Ishikawa (cell line): ENCODE data around the gene CTAG2.
"Not testable (repeated sequence)": the region's sequence is repeated elsewhere in the genome, so short reads cannot be mapped to it uniquely, and the experiment has no call there.

Experiments
- CEBPB ChIP-seq: IDR thresholded peaks from 2 replicates; pipeline ENCODE4 v1.6.1; 2012
- CREB1 ChIP-seq: IDR thresholded peaks from 2 replicates; pipeline ENCODE4 v1.6.1; 2012; ENCODE audit warnings: low read depth
- EGR1 ChIP-seq: IDR thresholded peaks from 2 replicates; pipeline ENCODE4 v1.6.1; 2012
- EP300 ChIP-seq: IDR thresholded peaks from 2 replicates; pipeline ENCODE4 v1.6.1; 2012; ENCODE audit warnings: borderline replicate concordance
- FOXM1 ChIP-seq: IDR thresholded peaks from 2 replicates; pipeline ENCODE4 v1.6.1; 2012; ENCODE audit warnings: low read depth, borderline replicate concordance
- NFIC ChIP-seq: IDR thresholded peaks from 2 replicates; pipeline ENCODE4 v1.6.1; 2012
- RAD21 ChIP-seq: IDR thresholded peaks from 2 replicates; pipeline ENCODE4 v1.6.1; 2012; ENCODE audit warnings: low read depth
- TAF1 ChIP-seq: IDR thresholded peaks from 2 replicates; pipeline ENCODE4 v1.6.1; 2012; ENCODE audit warnings: low read depth, mild to moderate bottlenecking
- TCF12 ChIP-seq: IDR thresholded peaks from 2 replicates; pipeline ENCODE4 v1.6.1; 2012; ENCODE audit warnings: low read depth
- TEAD4 ChIP-seq: IDR thresholded peaks from 2 replicates; pipeline ENCODE4 v1.6.1; 2012
- YY1 ChIP-seq: IDR thresholded peaks from 2 replicates; pipeline ENCODE4 v1.6.1; 2012; ENCODE audit warnings: low read depth
- TF ChIP-seq, protein P1 (sequence below): IDR thresholded peaks from 2 replicates; pipeline ENCODE4 v1.6.1; 2012
- TF ChIP-seq, protein P2 (sequence below): IDR thresholded peaks from 2 replicates; pipeline ENCODE4 v1.6.1; 2012; ENCODE audit warnings: low read depth, mild to moderate bottlenecking

Gene CTAG2

DNA sequence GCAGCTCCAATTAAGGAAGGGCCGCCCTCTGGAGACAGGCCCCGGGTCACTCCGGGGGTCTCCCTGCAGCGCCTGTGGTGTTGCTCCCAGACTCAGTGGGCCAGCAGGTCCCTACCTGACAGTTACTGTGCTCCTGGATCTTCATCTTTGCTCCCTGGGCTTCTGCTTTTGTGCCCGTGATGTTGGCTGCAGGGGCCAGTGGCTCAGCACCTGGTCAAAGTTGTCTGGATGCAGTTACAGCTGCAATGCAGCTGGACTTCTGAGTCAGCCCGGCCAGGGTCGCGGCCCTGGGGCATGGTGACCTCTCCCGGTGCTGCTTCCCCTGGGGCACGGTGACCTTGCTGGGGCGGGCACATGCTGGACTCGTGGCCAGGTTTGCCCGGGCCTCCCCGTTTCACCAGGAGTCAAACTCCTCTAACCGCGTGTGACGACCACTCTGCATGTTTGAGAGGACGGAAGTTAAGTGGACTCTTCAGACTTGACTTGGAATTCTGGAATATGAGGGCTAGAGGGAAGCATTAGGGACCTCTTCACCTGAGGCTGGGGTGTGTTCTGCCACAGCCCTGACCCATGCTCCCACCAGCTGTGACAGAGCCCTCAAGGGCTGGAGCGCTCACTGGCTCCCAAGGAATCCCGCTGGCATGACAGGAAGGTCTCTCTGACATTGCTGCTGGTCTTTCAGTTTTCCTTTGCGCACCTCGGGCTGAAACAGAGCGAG, 3.7 kb downstream of the CTAG2 start:
- TF ChIP-seq, protein P1, sequence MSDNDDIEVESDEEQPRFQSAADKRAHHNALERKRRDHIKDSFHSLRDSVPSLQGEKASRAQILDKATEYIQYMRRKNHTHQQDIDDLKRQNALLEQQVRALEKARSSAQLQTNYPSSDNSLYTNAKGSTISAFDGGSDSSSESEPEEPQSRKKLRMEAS = no peak
- TF ChIP-seq TAF1 (no peak), TEAD4 (no peak)

DNA sequence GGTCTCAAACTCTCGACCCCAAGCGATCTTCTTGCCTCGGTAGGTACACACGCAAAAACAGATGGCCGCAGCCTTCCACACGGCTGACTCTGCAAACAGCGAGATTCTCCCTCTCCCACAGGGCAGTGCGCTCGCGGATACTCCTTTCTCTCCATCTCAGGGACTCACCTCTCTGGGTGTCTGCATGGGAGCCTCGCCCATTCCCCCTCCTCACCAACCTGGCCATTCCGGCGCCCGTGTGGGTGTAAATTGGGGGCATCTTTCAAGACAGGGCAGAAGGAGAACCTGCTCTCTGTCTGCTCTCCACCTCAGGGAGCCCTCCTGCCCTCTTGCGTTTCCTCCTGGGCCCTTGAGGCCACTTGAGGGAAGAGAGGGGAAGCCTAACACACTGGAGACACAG, 4.4 kb downstream of the CTAG2 start:
- TF ChIP-seq TAF1 = no peak
- TF ChIP-seq RAD21 = no peak
- no peak for TF ChIP-seq TEAD4
- TF ChIP-seq NFIC = no peak
- no peak for TF ChIP-seq FOXM1
- TF ChIP-seq, protein P1 = no peak
- TF ChIP-seq, protein P2, sequence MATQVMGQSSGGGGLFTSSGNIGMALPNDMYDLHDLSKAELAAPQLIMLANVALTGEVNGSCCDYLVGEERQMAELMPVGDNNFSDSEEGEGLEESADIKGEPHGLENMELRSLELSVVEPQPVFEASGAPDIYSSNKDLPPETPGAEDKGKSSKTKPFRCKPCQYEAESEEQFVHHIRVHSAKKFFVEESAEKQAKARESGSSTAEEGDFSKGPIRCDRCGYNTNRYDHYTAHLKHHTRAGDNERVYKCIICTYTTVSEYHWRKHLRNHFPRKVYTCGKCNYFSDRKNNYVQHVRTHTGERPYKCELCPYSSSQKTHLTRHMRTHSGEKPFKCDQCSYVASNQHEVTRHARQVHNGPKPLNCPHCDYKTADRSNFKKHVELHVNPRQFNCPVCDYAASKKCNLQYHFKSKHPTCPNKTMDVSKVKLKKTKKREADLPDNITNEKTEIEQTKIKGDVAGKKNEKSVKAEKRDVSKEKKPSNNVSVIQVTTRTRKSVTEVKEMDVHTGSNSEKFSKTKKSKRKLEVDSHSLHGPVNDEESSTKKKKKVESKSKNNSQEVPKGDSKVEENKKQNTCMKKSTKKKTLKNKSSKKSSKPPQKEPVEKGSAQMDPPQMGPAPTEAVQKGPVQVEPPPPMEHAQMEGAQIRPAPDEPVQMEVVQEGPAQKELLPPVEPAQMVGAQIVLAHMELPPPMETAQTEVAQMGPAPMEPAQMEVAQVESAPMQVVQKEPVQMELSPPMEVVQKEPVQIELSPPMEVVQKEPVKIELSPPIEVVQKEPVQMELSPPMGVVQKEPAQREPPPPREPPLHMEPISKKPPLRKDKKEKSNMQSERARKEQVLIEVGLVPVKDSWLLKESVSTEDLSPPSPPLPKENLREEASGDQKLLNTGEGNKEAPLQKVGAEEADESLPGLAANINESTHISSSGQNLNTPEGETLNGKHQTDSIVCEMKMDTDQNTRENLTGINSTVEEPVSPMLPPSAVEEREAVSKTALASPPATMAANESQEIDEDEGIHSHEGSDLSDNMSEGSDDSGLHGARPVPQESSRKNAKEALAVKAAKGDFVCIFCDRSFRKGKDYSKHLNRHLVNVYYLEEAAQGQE = no peak
- no peak for TF ChIP-seq TCF12
- TF ChIP-seq YY1 = no peak
- TF ChIP-seq EP300 = no peak

DNA sequence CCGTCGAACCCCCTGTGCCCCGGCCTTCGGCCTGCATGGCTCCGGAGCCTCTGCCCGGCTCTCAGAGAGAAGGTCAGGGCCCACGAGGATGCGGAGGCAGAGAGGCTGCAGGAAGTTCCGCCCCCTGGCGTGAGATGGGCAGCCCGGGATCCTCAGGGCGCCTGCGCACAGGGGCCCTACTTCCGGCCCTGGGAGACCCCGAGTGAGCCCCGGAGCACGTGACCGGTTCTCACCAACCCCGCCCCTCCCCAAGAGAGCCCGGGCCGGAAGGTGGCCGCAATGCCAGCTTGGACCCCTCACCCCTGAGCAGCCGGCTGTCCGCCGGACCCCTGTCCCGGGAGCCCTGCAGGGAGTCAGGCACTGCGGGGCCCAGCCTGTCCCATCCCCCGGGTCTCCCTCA, 34.2 kb downstream of the CTAG2 start, which contains the start of gene CTAG1B:
Gene CTAG1B, minus strand, starts transcription at position 101 of the 400 bp plus-strand sequence. Its CDS starts 64 bp downstream, at position 37.
- TF ChIP-seq RAD21, YY1, TEAD4: not testable (repeated sequence)

DNA sequence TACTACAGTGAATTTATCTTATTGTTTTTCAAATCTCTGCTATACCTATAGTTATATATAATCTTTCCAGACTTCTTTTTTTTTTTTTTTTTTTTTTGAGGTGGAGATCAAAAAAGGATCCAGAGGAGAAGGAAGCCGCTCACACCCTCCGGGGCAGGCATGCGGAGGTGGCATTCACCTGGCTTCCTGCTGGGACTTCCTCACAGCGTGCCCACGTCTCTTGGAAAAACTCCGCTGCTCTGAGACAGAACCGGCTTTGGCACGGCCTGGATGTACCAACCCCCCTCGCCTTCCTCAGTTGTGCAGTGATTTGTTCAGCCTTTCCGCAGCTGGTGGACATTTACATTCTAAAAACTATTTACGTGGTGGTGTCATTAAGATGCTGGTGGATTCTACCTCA, 45.4 kb downstream of the CTAG2 start:
- 0 out of 2 replicates have a peak, but pooled peaks have one; percentile 19 for TF ChIP-seq EGR1

DNA sequence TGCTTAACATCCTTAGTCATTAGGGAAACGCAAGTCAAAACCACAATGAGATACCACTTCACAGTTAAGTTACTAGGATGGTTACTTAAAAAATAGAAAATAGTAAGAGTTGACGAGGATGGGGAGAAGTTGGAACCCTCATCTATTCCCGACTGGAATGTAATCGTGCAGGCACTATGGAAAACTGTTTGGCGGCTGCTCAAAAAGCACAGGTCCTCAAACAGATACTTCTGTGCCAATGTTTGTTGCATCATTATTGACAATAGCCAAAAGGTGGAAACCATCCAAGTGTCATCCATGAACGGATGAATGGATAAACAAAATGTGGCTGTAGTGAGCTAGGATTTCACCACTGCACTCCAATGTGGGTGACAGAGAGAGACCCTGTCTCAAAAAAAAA, 46.0 kb downstream of the CTAG2 start:
- TF ChIP-seq, protein P1 = no peak
- TF ChIP-seq TAF1 (no peak), CEBPB (no peak)
- TF ChIP-seq, protein P2 = no peak

DNA sequence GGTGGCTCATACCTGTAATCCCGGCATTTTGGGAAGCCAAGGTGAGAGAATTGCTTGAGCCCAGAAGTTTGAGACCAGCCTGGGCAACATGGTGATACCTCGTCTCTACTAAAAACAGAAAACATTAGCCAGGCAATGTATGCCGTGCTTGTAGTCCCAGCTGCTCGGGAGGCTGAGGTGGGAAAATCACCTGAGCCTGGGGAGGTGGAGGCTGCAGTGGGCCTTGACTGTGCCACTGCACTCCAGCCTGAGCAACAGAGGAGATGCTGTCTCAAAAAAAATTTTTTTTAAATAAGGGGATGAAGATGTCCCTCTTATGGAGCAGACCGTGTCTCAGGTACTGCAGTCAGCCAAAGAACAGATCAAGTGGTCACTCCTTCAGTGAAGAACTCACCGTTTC, 47.8 kb downstream of the CTAG2 start:
- no peak for TF ChIP-seq EP300

DNA sequence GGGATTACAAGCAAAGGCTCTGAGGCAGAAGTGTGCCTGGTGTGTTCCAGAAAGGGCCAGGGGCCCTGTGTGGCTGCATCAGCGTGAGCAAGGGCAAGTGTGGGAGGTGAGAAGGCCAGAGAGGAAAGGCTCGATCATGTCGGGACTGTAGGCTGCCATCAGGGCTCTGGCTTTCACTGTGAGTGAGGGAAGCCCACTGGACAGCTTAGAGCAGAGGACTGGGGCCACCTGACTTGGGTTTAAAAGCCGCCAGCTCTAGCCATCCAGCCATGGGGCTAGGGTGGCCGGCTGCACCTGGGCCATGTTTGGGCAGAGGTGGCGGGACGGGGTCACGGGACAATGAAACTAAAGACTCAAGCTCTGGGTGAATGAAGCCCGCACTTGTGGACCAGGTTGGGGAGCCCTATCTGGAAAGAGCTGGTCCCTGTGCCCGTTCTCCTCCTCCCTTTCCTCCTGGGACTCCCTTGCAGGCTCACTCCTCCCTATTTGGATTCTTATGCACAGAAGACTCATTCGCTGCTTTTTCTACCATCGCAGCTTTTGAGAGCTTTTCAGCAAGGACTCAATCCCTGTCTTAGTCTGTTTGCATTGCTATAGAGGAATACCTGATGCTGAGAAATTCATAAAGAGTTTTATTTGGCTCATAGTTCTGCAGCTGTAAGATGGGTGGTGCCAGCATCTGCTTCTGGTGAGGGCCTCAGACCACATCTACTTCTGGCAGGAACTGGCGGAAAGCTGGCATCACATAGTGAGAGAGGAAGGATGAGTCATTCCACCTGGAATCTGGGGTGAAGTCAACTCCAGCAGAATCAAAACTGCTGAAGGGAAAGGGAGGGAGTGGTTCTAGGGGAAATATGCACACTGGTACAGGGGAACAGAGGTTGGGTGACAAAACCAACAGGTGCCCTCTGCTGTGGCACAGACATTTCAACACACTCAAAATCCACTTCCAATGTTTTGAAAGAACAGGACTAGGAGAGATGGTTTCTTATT, 49.6 kb downstream of the CTAG2 start:
- TF ChIP-seq CREB1 (no peak), TCF12 (0 out of 2 replicates have a peak, but pooled peaks have one; percentile 45), RAD21 (0 out of 2 replicates have a peak, but pooled peaks have one; percentile 1), TEAD4 (peak; percentile 78), NFIC (0 out of 2 replicates have a peak, but pooled peaks have one; percentile 40)

DNA sequence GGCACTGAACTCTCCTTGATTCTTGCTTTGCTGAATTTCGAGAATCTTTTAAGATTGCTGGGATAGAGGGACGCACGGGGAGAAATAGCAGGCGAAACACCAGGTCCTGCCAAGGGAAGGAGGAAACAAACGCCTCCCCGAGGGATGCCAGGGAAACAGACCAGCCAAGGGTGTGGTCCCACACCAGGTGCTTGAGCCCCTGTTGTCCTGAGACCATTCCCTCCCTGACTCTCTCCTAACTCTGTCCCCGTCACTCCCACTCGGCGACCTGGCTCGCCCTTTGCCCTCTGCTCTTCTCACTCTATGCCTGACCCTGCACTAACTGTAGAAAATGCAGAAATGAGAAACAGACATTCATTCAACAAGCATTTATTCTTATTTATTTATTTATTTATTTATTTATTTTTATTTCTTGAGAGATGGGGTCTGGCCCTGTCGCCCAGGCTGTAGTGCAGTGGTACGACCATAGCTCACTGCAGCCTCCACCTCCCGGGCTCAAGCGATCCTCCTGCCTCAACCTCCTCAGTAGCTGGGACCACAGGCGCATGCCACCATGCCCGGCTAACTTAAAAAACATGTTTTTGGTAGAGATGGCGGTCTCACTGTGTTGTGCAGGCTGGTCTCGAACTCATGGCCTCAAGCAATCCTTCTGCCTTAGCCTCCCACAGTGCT, 50.5 kb downstream of the CTAG2 start:
- TF ChIP-seq CEBPB = no peak
- TF ChIP-seq, protein P2 = no peak
- TF ChIP-seq CREB1 = no peak
